Measurements from ENCODE around the gene PCK1.

The PCK1 gene

DNA sequence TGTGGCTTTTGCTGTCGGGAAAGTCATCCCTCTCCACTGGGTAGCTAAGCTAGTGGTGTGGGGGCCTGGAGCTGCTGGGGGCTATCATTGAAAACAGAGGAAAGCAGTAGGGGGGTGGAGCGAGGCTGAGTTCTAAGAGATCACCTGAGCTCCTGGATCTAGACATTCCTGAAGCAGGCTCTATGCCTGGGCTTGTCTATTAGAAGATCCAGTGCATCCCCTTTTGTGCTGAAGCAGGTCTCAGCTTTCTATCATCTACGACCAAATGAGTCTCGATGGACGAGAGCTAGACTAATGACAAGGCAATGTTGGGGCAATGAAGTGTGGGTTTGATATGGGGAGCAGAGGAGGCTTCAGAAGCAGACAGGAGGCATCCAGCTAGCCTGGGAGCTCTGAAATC, 40.8 kb downstream of the PCK1 start:
- Histone ChIP-seq H3K27ac (no peak overlapping the region), H3K27me3 (replicated peaks) (no peaks in the 10 kb centered on the region), H3K4me3 (ENCODE audit: low read depth, low read length) (no peak overlapping the region), H3K36me3 (replicated peaks) (no peaks in the 10 kb centered on the region)
- DNase-seq = no peak
- in situ Hi-C loops (cut with HindIII; ENCODE audit: low pct_ligation_motif_present, low sequenced_read_pairs) = no loop called here
- no peak for TF ChIP-seq CTCF (IDR thresholded peaks at IDR 0.05; ENCODE audit: low read depth, low read length, missing control alignments)

DNA sequence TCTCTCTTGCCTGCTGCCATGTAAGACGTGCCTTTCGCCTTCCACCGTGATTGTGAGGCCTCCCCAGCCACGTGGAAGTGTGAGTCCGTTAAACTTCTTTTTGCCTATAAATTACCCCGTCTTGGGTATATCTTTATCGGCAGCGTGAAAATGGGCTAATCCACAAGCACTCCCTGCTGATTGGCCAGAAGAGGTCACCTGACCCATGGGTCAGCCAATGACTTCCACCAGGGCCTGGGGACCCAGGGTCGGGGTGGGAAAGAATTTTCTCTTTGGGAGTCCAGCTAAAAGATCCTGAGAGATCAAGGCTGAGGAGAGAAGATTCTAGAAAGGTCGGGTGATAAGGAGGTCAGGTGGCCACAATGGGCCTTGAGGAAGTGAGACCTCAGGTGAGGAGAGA, 42.2 kb downstream of the PCK1 start:
- no peak for TF ChIP-seq CTCF (IDR thresholded peaks at IDR 0.05; ENCODE audit: low read depth, low read length, missing control alignments)
- no peaks in the 10 kb centered on the region for H3K36me3 ChIP-seq (replicated peaks)
- H3K4me3 ChIP-seq (ENCODE audit: low read depth, low read length) = no peak overlapping the region
- in situ Hi-C loops (cut with HindIII; ENCODE audit: low pct_ligation_motif_present, low sequenced_read_pairs) = no loop called here
- H3K27ac ChIP-seq = no peak overlapping the region
- DNase-seq = no peak
- peaks cover 3% of the 10 kb centered on the region for H3K27me3 ChIP-seq (replicated peaks)

DNA sequence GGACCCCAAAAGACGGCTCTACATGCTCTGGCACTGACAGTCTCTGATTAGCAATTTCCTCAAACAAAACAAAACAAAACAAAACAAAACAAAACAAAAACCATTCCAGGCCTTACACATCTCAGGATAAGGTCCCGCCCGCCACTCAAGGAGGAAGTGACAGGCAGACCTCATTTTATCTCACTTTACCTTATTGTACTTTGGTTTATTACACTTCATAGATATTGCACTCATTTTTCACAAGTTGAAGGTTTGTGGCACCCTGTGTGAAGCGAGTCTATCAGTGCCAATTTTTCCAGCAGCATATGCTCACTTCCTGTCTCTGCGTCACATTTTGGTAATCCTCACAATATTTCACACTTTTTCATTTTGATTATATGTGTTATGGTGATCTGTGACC, 44.1 kb downstream of the PCK1 start:
- no peak for DNase-seq
- Histone ChIP-seq H3K27me3 (replicated peaks) (peaks cover 6% of the 10 kb centered on the region), H3K36me3 (replicated peaks) (no peaks in the 10 kb centered on the region), H3K27ac (no peak overlapping the region), H3K4me3 (ENCODE audit: low read depth, low read length) (no peak overlapping the region)
- in situ Hi-C loops (cut with HindIII; ENCODE audit: low pct_ligation_motif_present, low sequenced_read_pairs) = no loop called here
- no peak for TF ChIP-seq CTCF (IDR thresholded peaks at IDR 0.05; ENCODE audit: low read depth, low read length, missing control alignments)

DNA sequence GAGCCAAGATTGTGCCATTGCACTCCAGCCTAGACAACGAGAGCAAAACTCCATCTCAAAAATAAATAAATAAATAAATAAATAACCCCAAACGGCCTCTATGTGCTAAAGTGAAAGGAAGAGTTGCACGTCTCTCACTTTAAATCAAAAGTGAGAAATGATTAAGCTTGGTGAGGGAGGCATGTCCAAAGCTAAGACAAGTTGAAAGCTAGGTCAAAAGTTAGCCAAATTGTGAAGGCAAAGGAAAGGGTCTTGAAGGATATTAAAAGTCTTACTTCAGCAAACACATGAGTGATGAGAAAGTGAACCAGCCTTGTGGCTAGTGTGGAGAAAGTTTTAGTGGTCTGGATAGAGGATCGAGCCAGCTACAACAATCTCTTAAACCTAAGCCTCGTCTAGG, 45.0 kb downstream of the PCK1 start:
- TF ChIP-seq CTCF (IDR thresholded peaks at IDR 0.05; ENCODE audit: low read depth, low read length, missing control alignments) = no peak
- H3K36me3 ChIP-seq (replicated peaks) = no peaks in the 10 kb centered on the region
- H3K27me3 ChIP-seq (replicated peaks) = peaks cover 6% of the 10 kb centered on the region
- in situ Hi-C loops (cut with HindIII; ENCODE audit: low pct_ligation_motif_present, low sequenced_read_pairs) = no loop called here
- no peak overlapping the region for H3K4me3 ChIP-seq (ENCODE audit: low read depth, low read length)
- no peak for DNase-seq
- H3K27ac ChIP-seq = no peak overlapping the region

DNA sequence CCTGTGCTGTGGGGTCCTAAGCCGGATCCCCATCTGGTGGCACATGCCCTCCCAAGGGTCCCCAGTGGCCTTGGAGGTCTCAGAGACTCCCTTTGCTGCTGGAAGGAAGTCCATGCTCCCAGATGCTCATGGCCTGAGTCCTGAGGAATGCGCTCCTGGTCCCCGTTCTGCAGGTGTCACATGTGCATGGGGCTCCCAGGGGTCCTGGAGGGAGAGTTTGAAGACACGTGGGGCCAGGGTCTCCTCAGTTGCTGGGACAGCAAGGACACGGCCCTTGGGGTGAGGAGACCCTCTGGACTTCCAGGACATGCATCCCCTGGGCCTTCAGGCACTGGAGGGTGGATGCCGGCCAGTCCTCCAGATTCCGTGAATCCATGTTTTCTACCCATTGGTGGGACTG, 47.6 kb downstream of the PCK1 start:
- Histone ChIP-seq H3K4me3 (ENCODE audit: low read depth, low read length) (no peak overlapping the region), H3K27me3 (replicated peaks) (peaks cover 6% of the 10 kb centered on the region), H3K27ac (no peak overlapping the region), H3K36me3 (replicated peaks) (no peaks in the 10 kb centered on the region)
- TF ChIP-seq CTCF (IDR thresholded peaks at IDR 0.05; ENCODE audit: low read depth, low read length, missing control alignments) = no peak
- no peak for DNase-seq
- in situ Hi-C loops (cut with HindIII; ENCODE audit: low pct_ligation_motif_present, low sequenced_read_pairs) = no loop called here

DNA sequence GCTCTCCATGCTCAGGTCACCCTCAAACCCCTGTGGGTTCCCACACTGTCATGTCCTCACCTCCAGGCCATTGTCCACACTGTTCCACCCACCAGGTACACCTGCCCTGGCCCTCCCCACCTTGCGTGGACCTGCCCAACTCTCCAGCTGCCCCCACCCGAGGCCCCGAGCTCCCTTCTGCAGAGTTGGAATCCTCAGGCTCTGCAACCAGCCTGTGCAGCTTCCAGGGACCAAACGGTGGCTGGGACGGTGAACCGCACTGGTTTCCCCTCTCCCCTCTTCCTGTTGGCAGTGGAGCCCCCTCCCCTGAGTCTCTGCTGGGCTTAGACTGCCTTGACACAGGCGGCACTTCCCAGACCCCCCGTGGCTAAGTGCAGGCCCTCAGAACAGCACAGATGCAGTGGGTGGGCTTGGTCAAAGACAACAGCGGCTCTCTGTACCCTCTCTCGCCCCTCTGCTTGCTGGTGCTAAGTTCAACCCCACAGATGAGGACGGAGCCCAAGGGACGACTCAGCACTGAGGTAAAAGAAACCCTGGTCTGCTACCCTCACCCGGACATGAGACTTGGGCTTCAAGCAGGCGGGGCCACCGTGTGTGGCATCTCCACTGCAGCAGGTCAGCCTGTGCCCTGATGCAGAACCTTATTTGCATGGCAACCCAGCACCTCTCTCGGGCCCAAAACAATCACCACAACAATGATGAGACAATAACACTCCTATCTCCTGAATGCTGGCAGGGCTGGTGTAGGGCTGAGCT, 48.4 kb downstream of the PCK1 start:
- no peaks in the 10 kb centered on the region for H3K36me3 ChIP-seq (replicated peaks)
- in situ Hi-C loops (cut with HindIII; ENCODE audit: low pct_ligation_motif_present, low sequenced_read_pairs) = no loop called here
- H3K4me3 ChIP-seq (ENCODE audit: low read depth, low read length) = no peak overlapping the region
- DNase-seq = no peak
- H3K27me3 ChIP-seq (replicated peaks) = peaks cover 6% of the 10 kb centered on the region
- no peak overlapping the region for H3K27ac ChIP-seq
- no peak for TF ChIP-seq CTCF (IDR thresholded peaks at IDR 0.05; ENCODE audit: low read depth, low read length, missing control alignments)
